Keratinocyte (primary cell): ENCODE data around the gene MLXIPL. TPM values are rescaled to one million over a fixed set of nuclear protein-coding genes. Genes with fewer than 3 reads are reported as not detected.
"Not testable (repeated sequence)": the region's sequence is repeated elsewhere in the genome, so short reads cannot be mapped to it uniquely, and the experiment has no call there.

Experiments used
- DNase-seq: peaks from one replicate; pipeline ENCODE4 v3.0.0-alpha.2; 2011; ENCODE audit warnings: low read depth, missing footprints, low spot score
- FAIRE-seq: peaks from 2 replicates; lab custom pipeline; 2011; peaks lifted over from hg19 to GRCh38; lab: Jason Lieb, UNC
- H2AFZ ChIP-seq: 2 replicates; pipeline ENCODE4 v1.6.0; 2012; ENCODE audit warnings: low read length, control low read depth, inconsistent platforms; ENCODE audit not compliant: control insufficient read depth
- H3K27ac ChIP-seq: 2 replicates; pipeline ENCODE4 v1.5.1; 2011; ENCODE audit warnings: low read length; ENCODE audit not compliant: control insufficient read depth, insufficient read depth
- H3K27me3 ChIP-seq: 3 replicates; pipeline ENCODE4 v1.6.0; 2011; ENCODE audit warnings: low read length; ENCODE audit not compliant: control insufficient read depth, insufficient read depth; ENCODE audit errors: extremely low read depth
- H3K36me3 ChIP-seq, 2 experiments: 2 replicates in 1 of 2; 3 replicates in 1 of 2; pipeline ENCODE4 v1.5.1; 2011; ENCODE audit warnings: low read length in 2 of 2, mild to moderate bottlenecking in 1 of 2; ENCODE audit not compliant: control insufficient read depth in 2 of 2, insufficient read depth in 2 of 2; ENCODE audit errors: extremely low read depth in 1 of 2
- H3K4me1 ChIP-seq: 3 replicates; pipeline ENCODE4 v1.5.1; 2011; ENCODE audit warnings: low read length; ENCODE audit not compliant: control insufficient read depth, insufficient read depth; ENCODE audit errors: extremely low read depth
- H3K4me2 ChIP-seq: 3 replicates; pipeline ENCODE4 v1.6.0; 2011; ENCODE audit warnings: low read depth, low read length; ENCODE audit not compliant: control insufficient read depth, insufficient read depth; ENCODE audit errors: extremely low read depth
- H3K4me3 ChIP-seq, 3 experiments: fragments of 200-600 bp in 1 of 3; sonication (generic) in 1 of 3; 2 replicates in 2 of 3; 3 replicates in 1 of 3; pipeline ENCODE4 v1.5.1; 2011 to 2016; ENCODE audit warnings: low read length in 3 of 3, mild to moderate bottlenecking in 3 of 3, control low read depth in 2 of 3, inconsistent platforms in 1 of 3, low read depth in 1 of 3, mixed read lengths in 1 of 3, mixed run types in 1 of 3, moderate library complexity in 1 of 3; ENCODE audit not compliant: control insufficient read depth in 2 of 3, insufficient read depth in 2 of 3; ENCODE audit errors: extremely low read depth in 1 of 3
- H3K79me2 ChIP-seq: 2 replicates; pipeline ENCODE4 v1.6.0; 2012; ENCODE audit warnings: low read length; ENCODE audit not compliant: control insufficient read depth, insufficient read depth
- H3K9ac ChIP-seq: 3 replicates; pipeline ENCODE4 v1.6.0; 2011; ENCODE audit warnings: low read length; ENCODE audit not compliant: control insufficient read depth, insufficient read depth; ENCODE audit errors: extremely low read depth
- H3K9me1 ChIP-seq: 3 replicates; pipeline ENCODE4 v1.6.0; 2011; ENCODE audit warnings: low read length; ENCODE audit not compliant: control insufficient read depth, insufficient read depth; ENCODE audit errors: extremely low read depth
- H3K9me3 ChIP-seq: 2 replicates; pipeline ENCODE4 v1.5.1; 2012; ENCODE audit warnings: low read depth, low read length; ENCODE audit not compliant: control insufficient read depth
- H4K20me1 ChIP-seq: 3 replicates; pipeline ENCODE4 v1.6.0; 2011; ENCODE audit warnings: low read length; ENCODE audit not compliant: control insufficient read depth, insufficient read depth; ENCODE audit errors: extremely low read depth
- CTCF ChIP-seq, 3 experiments: IDR thresholded peaks in 1 of 3; conservative IDR thresholded peaks in 1 of 3; optimal IDR thresholded peaks in 1 of 3; 2 replicates in 2 of 3; 3 replicates in 1 of 3; pipeline versions ENCODE3 to v1.5.1; 2011; ENCODE audit warnings: low read length in 3 of 3, mild to moderate bottlenecking in 3 of 3, moderate library complexity in 2 of 3, control low read depth in 1 of 3, inconsistent platforms in 1 of 3; ENCODE audit not compliant: insufficient read depth in 2 of 3; ENCODE audit errors: extremely low read depth in 1 of 3
- EZH2 ChIP-seq: IDR thresholded peaks from one replicate; pipeline ENCODE4 v1.6.1; 2012; ENCODE audit warnings: inconsistent platforms, mild to moderate bottlenecking, low read length, moderate library complexity
- dilution Hi-C: fragments of 300-500 bp; cut with MboI; formaldehyde crosslinking; loops from one replicate; pipeline ENCODE4 v1.7.0; 2020; ENCODE audit warnings: low sequenced_read_pairs; ENCODE audit not compliant: extremely low pct_ligation_motif_present
- polyA plus RNA-seq, 5 experiments: library from polyadenylated mRNA; depleted of rRNA in 3 of 5; stranded (reverse) in 3 of 5; stranded (forward) in 1 of 5; unstranded in 1 of 5; fragments of >200 nt; gene quantifications; 1 replicate in 1 of 5; 2 replicates in 3 of 5; 3 replicates in 1 of 5; pipeline versions ENCODE4 v1.2.1 to v1.2.3, GENCODE V29; 2011 to 2012; ENCODE audit warnings: missing spikeins in 2 of 5, low read depth in 1 of 5, low replicate concordance in 1 of 5

MLXIPL gene
- polyA plus RNA-seq, 1 donor (not counting 4 experiments of a cell fraction or from before 2014, with no cell fraction given) = 0.05 TPM

GRCh38 chr7:73611017-73611555 lies 13.2 kb downstream of the MLXIPL start:
- H3K36me3 ChIP-seq = no peaks in the 10 kb centered on the region

GRCh38 chr7:73610105-73610504 lies 14.2 kb downstream of the MLXIPL start:
- Histone ChIP-seq H3K9me1 (no peaks in the 10 kb centered on the region), H4K20me1 (no peaks in the 10 kb centered on the region), H3K4me1 (peaks cover 16% of the 10 kb centered on the region), H3K4me3 (no peak overlapping the region), H3K27me3 (no peaks in the 10 kb centered on the region), H3K79me2 (no peaks in the 10 kb centered on the region), H3K27ac (no peak overlapping the region), H3K9me3 (no peaks in the 10 kb centered on the region), H2AFZ (no peak overlapping the region), H3K4me2 (no peak overlapping the region), H3K36me3 (no peaks in the 10 kb centered on the region), H3K9ac (no peak overlapping the region)
- no peak for FAIRE-seq
- no peak for TF ChIP-seq EZH2
- TF ChIP-seq CTCF (optimal IDR thresholded peaks at IDR 0.05 in 1 of 3, IDR thresholded peaks at IDR 0.05 in 1 of 3, conservative IDR thresholded peaks at IDR 0.05 in 1 of 3; ENCODE audit: extremely low read depth in 1 of 3, insufficient read depth in 2 of 3, low read length in 3 of 3) = no peak
- no peak for DNase-seq
- dilution Hi-C loops = no loop called here

More at GRCh38 chr7:73611017-73611555, 13.2 kb downstream of the MLXIPL start:
- Histone ChIP-seq H3K9me1 (no peaks in the 10 kb centered on the region), H3K79me2 (no peaks in the 10 kb centered on the region), H2AFZ (no peak overlapping the region), H4K20me1 (no peaks in the 10 kb centered on the region), H3K9ac (no peak overlapping the region), H3K4me2 (no peak overlapping the region), H3K27ac (no peak overlapping the region), H3K27me3 (no peaks in the 10 kb centered on the region), H3K4me3 (no peak overlapping the region), H3K9me3 (no peaks in the 10 kb centered on the region), H3K4me1 (peaks cover 16% of the 10 kb centered on the region)
- FAIRE-seq (no peak), DNase-seq (no peak)
- dilution Hi-C loops = no loop called here
- TF ChIP-seq CTCF (optimal IDR thresholded peaks at IDR 0.05 in 1 of 3, IDR thresholded peaks at IDR 0.05 in 1 of 3, conservative IDR thresholded peaks at IDR 0.05 in 1 of 3; ENCODE audit: extremely low read depth in 1 of 3, insufficient read depth in 2 of 3, low read length in 3 of 3) (no peak), EZH2 (no peak)

GRCh38 chr7:73607692-73607983 lies 16.7 kb downstream of the MLXIPL start:
- H3K27me3 ChIP-seq, H3K9me3 ChIP-seq, H3K9me1 ChIP-seq, H3K27ac ChIP-seq, H4K20me1 ChIP-seq, FAIRE-seq, dilution Hi-C loops, H3K4me2 ChIP-seq, H3K4me1 ChIP-seq, H3K4me3 ChIP-seq, H3K9ac ChIP-seq, H2AFZ ChIP-seq, H3K36me3 ChIP-seq, DNase-seq, H3K79me2 ChIP-seq: not testable (repeated sequence)
